ENCODE results near the gene KLC4.
A peak's percentile ranks its signal among the peaks of the same experiment; 100 is the strongest.

KLC4 gene

GRCh38 chr6:43059168-43060033, at the start of gene KLC4, which contains the start of gene MRPL2:
Gene KLC4, plus strand, starts transcription at chr6:43059631. Its CDS starts 1,705 bp downstream, at chr6:43061336.
Gene MRPL2, minus strand, starts transcription at chr6:43059434. Its CDS starts 53 bp downstream, at chr6:43059381.
- DNase-seq: peak; percentile 97 to 99

- DNase-seq: no peak
Observed at GRCh38 chr6:43011207-43011606, 48.2 kb upstream of the KLC4 start.

- DNase-seq: no peak
Observed at GRCh38 chr6:43012364-43012763, 47.1 kb upstream of the KLC4 start.

- DNase-seq: peak in 1 of 2 experiments; percentile 39
Observed at GRCh38 chr6:43013097-43013842, 46.2 kb upstream of the KLC4 start.

GRCh38 chr6:43013843-43014433, 45.5 kb upstream of the KLC4 start, which contains the start of the genes KLHDC3 and MEA1:
Gene KLHDC3, plus strand, starts transcription at chr6:43014249. Its CDS starts 2,944 bp downstream, at chr6:43017193.
Gene MEA1, minus strand, starts transcription at chr6:43013946. Its CDS starts 133 bp downstream, at chr6:43013813.
- peak; percentile 99 to 100 for DNase-seq

GRCh38 chr6:43014434-43014909, 45.0 kb upstream of the KLC4 start:
- peak in 1 of 2 experiments; percentile 63 for DNase-seq

GRCh38 chr6:43016176-43016942, 43.1 kb upstream of the KLC4 start:
- no peak for DNase-seq

- DNase-seq: no peak
Observed at GRCh38 chr6:43016943-43017334, 42.5 kb upstream of the KLC4 start.

- DNase-seq: no peak
Observed at GRCh38 chr6:43019152-43019551, 40.3 kb upstream of the KLC4 start.

- no peak for DNase-seq
Observed at GRCh38 chr6:43020052-43020705, 39.3 kb upstream of the KLC4 start.

GRCh38 chr6:43020847-43021246, 38.6 kb upstream of the KLC4 start:
- DNase-seq: no peak

- DNase-seq: peak in 1 of 2 experiments; percentile 80
Observed at GRCh38 chr6:43021270-43022047, 38.0 kb upstream of the KLC4 start, which contains the start of gene RRP36. Gene RRP36, plus strand, starts transcription at chr6:43021623. Its CDS starts 32 bp downstream, at chr6:43021655.

- no peak for DNase-seq
Observed at GRCh38 chr6:43024436-43024835, 35.0 kb upstream of the KLC4 start.

- DNase-seq: no peak
Observed at GRCh38 chr6:43026365-43026764, 33.1 kb upstream of the KLC4 start.

GRCh38 chr6:43029120-43029519, 30.3 kb upstream of the KLC4 start:
- no peak for DNase-seq

GRCh38 chr6:43032326-43032725, 27.1 kb upstream of the KLC4 start:
- DNase-seq: no peak

- DNase-seq: no peak
Observed at GRCh38 chr6:43033496-43034189, 25.8 kb upstream of the KLC4 start.

- no peak for DNase-seq
Observed at GRCh38 chr6:43034190-43034525, 25.3 kb upstream of the KLC4 start.

GRCh38 chr6:43035495-43036194, 23.8 kb upstream of the KLC4 start:
- DNase-seq: no peak

GRCh38 chr6:43036712-43037111, 22.7 kb upstream of the KLC4 start:
- no peak for DNase-seq
